ENCODE results near the gene AP3D1. TPM values are rescaled to one million over a fixed set of nuclear protein-coding genes. Genes with fewer than 3 reads are reported as not detected.
"Not testable (repeated sequence)": the region's sequence is repeated elsewhere in the genome, so short reads cannot be mapped to it uniquely, and the experiment has no call there.

Gene AP3D1
- total and polyA plus RNA-seq, 2 donors = 32.5 to 80.1 TPM

- peaks cover 75 to 80% of the 10 kb centered on the region in 2 donors for H3K36me3 ChIP-seq (ENCODE audit: control insufficient read depth in 2 of 2, insufficient read depth in 2 of 2, low read length in 1 of 2)
- H3K27ac ChIP-seq (ENCODE audit: low read depth in 1 of 2, low read length in 1 of 2); H3K4me1 ChIP-seq (ENCODE audit: control insufficient read depth in 2 of 2, insufficient read depth in 2 of 2, low read length in 2 of 2); H3K4me3 ChIP-seq (ENCODE audit: low read length in 2 of 2); DNase-seq (ENCODE audit: low read depth in 6 of 9, low spot score in 9 of 9); H3K27me3 ChIP-seq (ENCODE audit: control insufficient read depth in 2 of 2, insufficient read depth in 1 of 2, low read length in 1 of 2); H3K9me3 ChIP-seq (ENCODE audit: control insufficient read depth in 2 of 2, insufficient read depth in 1 of 2, low read length in 1 of 2): not testable (repeated sequence)
- 89% methylated on average over 28 of the region's 34 CpGs for WGBS
Observed at GRCh38 chr19:2128252-2128651, 23.1 kb downstream of the AP3D1 start.

GRCh38 chr19:2127758-2128157 lies 23.6 kb downstream of the AP3D1 start:
- no peak for DNase-seq (ENCODE audit: low read depth in 6 of 9, low spot score in 9 of 9)
- H3K9me3 ChIP-seq (ENCODE audit: control insufficient read depth in 2 of 2, insufficient read depth in 1 of 2, low read length in 1 of 2) = peaks cover 0 to 5% of the 10 kb centered on the region in 2 donors
- no peaks in the 10 kb centered on the region for H3K27me3 ChIP-seq (ENCODE audit: control insufficient read depth in 2 of 2, insufficient read depth in 1 of 2, low read length in 1 of 2)
- H3K36me3 ChIP-seq (ENCODE audit: control insufficient read depth in 2 of 2, insufficient read depth in 2 of 2, low read length in 1 of 2) = peaks cover 75 to 81% of the 10 kb centered on the region in 2 donors
- no peak overlapping the region for H3K4me3 ChIP-seq (ENCODE audit: low read length in 2 of 2)
- 90% methylated on average over 19 of the region's 19 CpGs for WGBS
- H3K27ac ChIP-seq (ENCODE audit: low read depth in 1 of 2, low read length in 1 of 2) = no peak overlapping the region
- H3K4me1 ChIP-seq (ENCODE audit: control insufficient read depth in 2 of 2, insufficient read depth in 2 of 2, low read length in 2 of 2) = no peaks in the 10 kb centered on the region

- H3K9me3 ChIP-seq (ENCODE audit: control insufficient read depth in 2 of 2, insufficient read depth in 1 of 2, low read length in 1 of 2) = peaks cover 0 to 5% of the 10 kb centered on the region in 2 donors
- H3K27ac ChIP-seq (ENCODE audit: low read depth in 1 of 2, low read length in 1 of 2) = no peak overlapping the region
- H3K27me3 ChIP-seq (ENCODE audit: control insufficient read depth in 2 of 2, insufficient read depth in 1 of 2, low read length in 1 of 2) = no peaks in the 10 kb centered on the region
- WGBS = 99% methylated on average over 24 of the region's 24 CpGs
- no peak for DNase-seq (ENCODE audit: low read depth in 6 of 9, low spot score in 9 of 9)
- no peak overlapping the region for H3K4me3 ChIP-seq (ENCODE audit: low read length in 2 of 2)
- no peaks in the 10 kb centered on the region for H3K4me1 ChIP-seq (ENCODE audit: control insufficient read depth in 2 of 2, insufficient read depth in 2 of 2, low read length in 2 of 2)
- peaks cover 74 to 81% of the 10 kb centered on the region in 2 donors for H3K36me3 ChIP-seq (ENCODE audit: control insufficient read depth in 2 of 2, insufficient read depth in 2 of 2, low read length in 1 of 2)
Observed at GRCh38 chr19:2126879-2127518, 24.4 kb downstream of the AP3D1 start.

- DNase-seq (ENCODE audit: low read depth in 6 of 9, low spot score in 9 of 9) = peak in 2 of 9 donors; percentile 18 to 22
- Histone ChIP-seq H3K4me3 (ENCODE audit: low read length in 2 of 2) (no peak overlapping the region), H3K4me1 (ENCODE audit: control insufficient read depth in 2 of 2, insufficient read depth in 2 of 2, low read length in 2 of 2) (no peaks in the 10 kb centered on the region), H3K36me3 (ENCODE audit: control insufficient read depth in 2 of 2, insufficient read depth in 2 of 2, low read length in 1 of 2) (peaks cover 76 to 81% of the 10 kb centered on the region in 2 donors), H3K27ac (ENCODE audit: low read depth in 1 of 2, low read length in 1 of 2) (no peak overlapping the region), H3K9me3 (ENCODE audit: control insufficient read depth in 2 of 2, insufficient read depth in 1 of 2, low read length in 1 of 2) (no peaks in the 10 kb centered on the region), H3K27me3 (ENCODE audit: control insufficient read depth in 2 of 2, insufficient read depth in 1 of 2, low read length in 1 of 2) (no peaks in the 10 kb centered on the region)
- 97% methylated on average over 25 of the region's 25 CpGs for WGBS
Observed at GRCh38 chr19:2123682-2124387, 27.5 kb downstream of the AP3D1 start.

- H3K27ac ChIP-seq (ENCODE audit: low read depth in 1 of 2, low read length in 1 of 2) = no peak overlapping the region
- H3K27me3 ChIP-seq (ENCODE audit: control insufficient read depth in 2 of 2, insufficient read depth in 1 of 2, low read length in 1 of 2) = no peaks in the 10 kb centered on the region
- H3K4me3 ChIP-seq (ENCODE audit: low read length in 2 of 2) = no peak overlapping the region
- no peaks in the 10 kb centered on the region for H3K9me3 ChIP-seq (ENCODE audit: control insufficient read depth in 2 of 2, insufficient read depth in 1 of 2, low read length in 1 of 2)
- DNase-seq (ENCODE audit: low read depth in 6 of 9, low spot score in 9 of 9) = no peak
- H3K4me1 ChIP-seq (ENCODE audit: control insufficient read depth in 2 of 2, insufficient read depth in 2 of 2, low read length in 2 of 2) = no peaks in the 10 kb centered on the region
- peaks cover 82 to 86% of the 10 kb centered on the region in 2 donors for H3K36me3 ChIP-seq (ENCODE audit: control insufficient read depth in 2 of 2, insufficient read depth in 2 of 2, low read length in 1 of 2)
- WGBS = 99% methylated on average over 10 of the region's 10 CpGs
Observed at GRCh38 chr19:2122982-2123381, 28.4 kb downstream of the AP3D1 start.

GRCh38 chr19:2122251-2122650 lies 29.1 kb downstream of the AP3D1 start:
- Histone ChIP-seq H3K27ac (ENCODE audit: low read depth in 1 of 2, low read length in 1 of 2) (no peak overlapping the region), H3K36me3 (ENCODE audit: control insufficient read depth in 2 of 2, insufficient read depth in 2 of 2, low read length in 1 of 2) (peaks cover 82 to 86% of the 10 kb centered on the region in 2 donors), H3K4me1 (ENCODE audit: control insufficient read depth in 2 of 2, insufficient read depth in 2 of 2, low read length in 2 of 2) (no peaks in the 10 kb centered on the region), H3K9me3 (ENCODE audit: control insufficient read depth in 2 of 2, insufficient read depth in 1 of 2, low read length in 1 of 2) (no peaks in the 10 kb centered on the region), H3K27me3 (ENCODE audit: control insufficient read depth in 2 of 2, insufficient read depth in 1 of 2, low read length in 1 of 2) (no peaks in the 10 kb centered on the region), H3K4me3 (ENCODE audit: low read length in 2 of 2) (no peak overlapping the region)
- DNase-seq (ENCODE audit: low read depth in 6 of 9, low spot score in 9 of 9) = no peak
- 97% methylated on average over 15 of the region's 15 CpGs for whole genome bisulfite sequencing

- no peak overlapping the region for H3K27ac ChIP-seq (ENCODE audit: low read depth in 1 of 2, low read length in 1 of 2)
- WGBS = 98% methylated on average over 27 of the region's 27 CpGs
- H3K4me3 ChIP-seq (ENCODE audit: low read length in 2 of 2) = no peak overlapping the region
- H3K27me3 ChIP-seq (ENCODE audit: control insufficient read depth in 2 of 2, insufficient read depth in 1 of 2, low read length in 1 of 2) = no peaks in the 10 kb centered on the region
- H3K36me3 ChIP-seq (ENCODE audit: control insufficient read depth in 2 of 2, insufficient read depth in 2 of 2, low read length in 1 of 2) = peaks cover 83 to 86% of the 10 kb centered on the region in 2 donors
- H3K4me1 ChIP-seq (ENCODE audit: control insufficient read depth in 2 of 2, insufficient read depth in 2 of 2, low read length in 2 of 2) = no peaks in the 10 kb centered on the region
- DNase-seq (ENCODE audit: low read depth in 6 of 9, low spot score in 9 of 9) = no peak
- no peaks in the 10 kb centered on the region for H3K9me3 ChIP-seq (ENCODE audit: control insufficient read depth in 2 of 2, insufficient read depth in 1 of 2, low read length in 1 of 2)
Observed at GRCh38 chr19:2121416-2122051, 29.8 kb downstream of the AP3D1 start.

GRCh38 chr19:2120821-2121220 lies 30.5 kb downstream of the AP3D1 start:
- Histone ChIP-seq H3K27ac (ENCODE audit: low read depth in 1 of 2, low read length in 1 of 2) (no peak overlapping the region), H3K36me3 (ENCODE audit: control insufficient read depth in 2 of 2, insufficient read depth in 2 of 2, low read length in 1 of 2) (peaks cover 87% of the 10 kb centered on the region in 2 donors), H3K4me3 (ENCODE audit: low read length in 2 of 2) (no peak overlapping the region), H3K4me1 (ENCODE audit: control insufficient read depth in 2 of 2, insufficient read depth in 2 of 2, low read length in 2 of 2) (no peaks in the 10 kb centered on the region), H3K27me3 (ENCODE audit: control insufficient read depth in 2 of 2, insufficient read depth in 1 of 2, low read length in 1 of 2) (no peaks in the 10 kb centered on the region), H3K9me3 (ENCODE audit: control insufficient read depth in 2 of 2, insufficient read depth in 1 of 2, low read length in 1 of 2) (no peaks in the 10 kb centered on the region)
- WGBS = 99% methylated on average over 26 of the region's 26 CpGs
- no peak for DNase-seq (ENCODE audit: low read depth in 6 of 9, low spot score in 9 of 9)
